Neural progenitor cell (in vitro differentiated cells): ENCODE results near the gene SMARCAL1. TPM values are rescaled to one million over a fixed set of nuclear protein-coding genes. Genes with fewer than 3 reads are reported as not detected.

ENCODE experiments used
- DNase-seq: peaks from one replicate; pipeline ENCODE4 v3.0.0-alpha.2; 2016; ENCODE audit warnings: low spot score
- H2AFZ ChIP-seq: fragments of 200-600 bp; sonication (generic); replicated peaks from 2 replicates; pipeline ENCODE4 v1.6.1; 2016; ENCODE audit warnings: antibody characterized with exemption
- H3F3A ChIP-seq: fragments of 200-600 bp; sonication (generic); 2 replicates; pipeline ENCODE4 v1.6.1; 2016; ENCODE audit warnings: antibody characterized with exemption, low read depth
- H3K27ac ChIP-seq: fragments of 200-600 bp; sonication (generic); 2 replicates; pipeline ENCODE4 v1.5.1; 2016; ENCODE audit warnings: mild to moderate bottlenecking
- H3K27me3 ChIP-seq: fragments of 200-600 bp; sonication (generic); 2 replicates; pipeline ENCODE4 v1.6.1; 2016; ENCODE audit warnings: mild to moderate bottlenecking, moderate library complexity
- H3K36me3 ChIP-seq: fragments of 200-600 bp; sonication (generic); 2 replicates; pipeline ENCODE4 v1.5.1; 2016
- H3K4me1 ChIP-seq: fragments of 200-600 bp; sonication (generic); 2 replicates; pipeline ENCODE4 v1.6.1; 2016; ENCODE audit warnings: mixed run types
- H3K4me2 ChIP-seq: fragments of 200-600 bp; sonication (generic); 2 replicates; pipeline ENCODE4 v1.6.1; 2016
- H3K4me3 ChIP-seq: fragments of 200-600 bp; sonication (generic); 2 replicates; pipeline ENCODE4 v1.5.1; 2016
- H3K79me2 ChIP-seq: fragments of 200-600 bp; sonication (generic); 2 replicates; pipeline ENCODE4 v1.6.1; 2016; ENCODE audit warnings: low read depth
- H3K9ac ChIP-seq: fragments of 200-600 bp; sonication (generic); 2 replicates; pipeline ENCODE4 v1.6.1; 2016
- H3K9me3 ChIP-seq: fragments of 200-600 bp; sonication (generic); 2 replicates; pipeline ENCODE4 v1.5.1; 2016; ENCODE audit warnings: low read depth
- H4K20me1 ChIP-seq: fragments of 200-600 bp; sonication (generic); 2 replicates; pipeline ENCODE4 v1.6.1; 2016; ENCODE audit warnings: low read depth
- H3K27ac Mint-ChIP-seq: 3 replicates; pipeline ENCODE4 v1.8.0; 2021; ENCODE audit warnings: mixed read lengths
- H3K27me3 Mint-ChIP-seq: 2 replicates; pipeline ENCODE4 v1.8.0; 2022; ENCODE audit warnings: low read depth, mild to moderate bottlenecking, inconsistent platforms, moderate library complexity, mixed read lengths; ENCODE audit not compliant: insufficient read depth
- H3K36me3 Mint-ChIP-seq: 3 replicates; pipeline ENCODE4 v1.8.0; 2021; ENCODE audit warnings: mixed read lengths
- H3K4me1 Mint-ChIP-seq: 3 replicates; pipeline ENCODE4 v1.8.0; 2021; ENCODE audit warnings: mixed read lengths
- H3K4me3 Mint-ChIP-seq: 3 replicates; pipeline ENCODE4 v1.8.0; 2021; ENCODE audit warnings: mild to moderate bottlenecking, moderate library complexity, mixed read lengths
- H3K9me3 Mint-ChIP-seq: 3 replicates; pipeline ENCODE4 v1.8.0; 2020; ENCODE audit warnings: mixed read lengths
- CTCF ChIP-seq: fragments of 200-600 bp; sonication (generic); IDR thresholded peaks from 2 replicates; pipeline ENCODE4 v1.5.1; 2017; ENCODE audit warnings: antibody characterized with exemption, mild to moderate bottlenecking
- EZH2 ChIP-seq: fragments of 200-600 bp; sonication (generic); IDR thresholded peaks from 2 replicates; pipeline ENCODE4 v1.6.1; 2017; ENCODE audit warnings: antibody characterized with exemption, mild to moderate bottlenecking, moderate library complexity
- EZH2phosphoT487 ChIP-seq: fragments of 200-600 bp; sonication (generic); IDR thresholded peaks from 2 replicates; pipeline ENCODE4 v1.6.1; 2017; ENCODE audit warnings: antibody characterized with exemption
- total RNA-seq: library from RNA; depleted of rRNA; stranded (reverse); fragments of >200 nt; gene quantifications from 2 replicates; pipeline ENCODE4 v1.2.3, GENCODE V29; 2015; ENCODE audit warnings: low replicate concordance

Gene SMARCAL1
- total RNA-seq, 1 donor from 2014 or later, result 21.9 TPM

- no peak overlapping the region for H3K27ac ChIP-seq
- H4K20me1 ChIP-seq, result no peaks in the 10 kb centered on the region
- no peaks in the 10 kb centered on the region for H3K4me1 ChIP-seq
- H3K4me1 Mint-ChIP-seq, result no peaks in the 10 kb centered on the region
- no peaks in the 10 kb centered on the region for H3K36me3 ChIP-seq
- no peaks in the 10 kb centered on the region for H3K79me2 ChIP-seq
- H3K4me2 ChIP-seq, result no peak overlapping the region
- no peak overlapping the region for H3K27ac Mint-ChIP-seq
- peaks cover 12% of the 10 kb centered on the region for H3K36me3 Mint-ChIP-seq
- H3K9me3 ChIP-seq, result no peaks in the 10 kb centered on the region
- H3K9me3 Mint-ChIP-seq, result no peaks in the 10 kb centered on the region
- no peak overlapping the region for H3K9ac ChIP-seq
- no peaks in the 10 kb centered on the region for H3K27me3 Mint-ChIP-seq
- H3F3A ChIP-seq, result peaks cover 4% of the 10 kb centered on the region
- no peak for DNase-seq
- TF ChIP-seq EZH2 (no peak), CTCF (no peak), EZH2phosphoT487 (no peak)
- no peak overlapping the region for H3K4me3 ChIP-seq
- H2AFZ ChIP-seq, result no peak overlapping the region
- H3K4me3 Mint-ChIP-seq, result peak overlapping the region; percentile 30
- no peaks in the 10 kb centered on the region for H3K27me3 ChIP-seq
Observed at GRCh38 chr2:216485745-216486144, 73.5 kb downstream of the SMARCAL1 start.

GRCh38 chr2:216486271-216486670 is 74.0 kb downstream of the SMARCAL1 start:
- Histone ChIP-seq H3K9me3 (no peaks in the 10 kb centered on the region), H2AFZ (no peak overlapping the region), H3K9ac (no peak overlapping the region), H4K20me1 (no peaks in the 10 kb centered on the region), H3K27ac (no peak overlapping the region), H3K27me3 (no peaks in the 10 kb centered on the region), H3K4me3 (no peak overlapping the region), H3K4me1 (no peaks in the 10 kb centered on the region), H3K4me2 (no peak overlapping the region), H3K36me3 (no peaks in the 10 kb centered on the region), H3F3A (peaks cover 4% of the 10 kb centered on the region), H3K79me2 (no peaks in the 10 kb centered on the region)
- Mint-ChIP-seq H3K27me3 (peaks cover 2% of the 10 kb centered on the region), H3K4me3 (no peak overlapping the region), H3K9me3 (no peaks in the 10 kb centered on the region), H3K4me1 (no peaks in the 10 kb centered on the region), H3K27ac (no peak overlapping the region), H3K36me3 (peaks cover 10% of the 10 kb centered on the region)
- TF ChIP-seq CTCF (no peak), EZH2phosphoT487 (no peak), EZH2 (no peak)
- DNase-seq, result no peak

- Histone ChIP-seq H3K79me2 (no peaks in the 10 kb centered on the region), H3F3A (peaks cover 4% of the 10 kb centered on the region), H3K27me3 (no peaks in the 10 kb centered on the region), H3K4me3 (no peak overlapping the region), H4K20me1 (no peaks in the 10 kb centered on the region), H3K36me3 (no peaks in the 10 kb centered on the region), H3K4me1 (peaks cover 2% of the 10 kb centered on the region), H3K27ac (no peak overlapping the region), H2AFZ (no peak overlapping the region), H3K9ac (no peak overlapping the region), H3K4me2 (no peak overlapping the region), H3K9me3 (no peaks in the 10 kb centered on the region)
- peaks cover 9% of the 10 kb centered on the region for H3K36me3 Mint-ChIP-seq
- no peak for DNase-seq
- TF ChIP-seq EZH2 (no peak), EZH2phosphoT487 (no peak), CTCF (no peak)
- H3K27ac Mint-ChIP-seq, result no peak overlapping the region
- no peak overlapping the region for H3K4me3 Mint-ChIP-seq
- peaks cover 2% of the 10 kb centered on the region for H3K27me3 Mint-ChIP-seq
- no peaks in the 10 kb centered on the region for H3K9me3 Mint-ChIP-seq
- H3K4me1 Mint-ChIP-seq, result no peaks in the 10 kb centered on the region
Observed at GRCh38 chr2:216486708-216487107, 74.4 kb downstream of the SMARCAL1 start.
